Hippocampal formation (tissue), 2 donors: ENCODE data around the gene ASZ1.

Experiments used
- DNase-seq, 2 donors: peaks; one replicate each; lab custom pipeline; 2025; lab: John Stamatoyannopoulos, UW

The ASZ1 gene

GRCh38 chr7:117401293-117402002, 25.8 kb downstream of the ASZ1 start:
- no peak for DNase-seq

GRCh38 chr7:117399820-117400422, 27.4 kb downstream of the ASZ1 start:
- peak in 1 of 2 donors; percentile 13 for DNase-seq

DNA sequence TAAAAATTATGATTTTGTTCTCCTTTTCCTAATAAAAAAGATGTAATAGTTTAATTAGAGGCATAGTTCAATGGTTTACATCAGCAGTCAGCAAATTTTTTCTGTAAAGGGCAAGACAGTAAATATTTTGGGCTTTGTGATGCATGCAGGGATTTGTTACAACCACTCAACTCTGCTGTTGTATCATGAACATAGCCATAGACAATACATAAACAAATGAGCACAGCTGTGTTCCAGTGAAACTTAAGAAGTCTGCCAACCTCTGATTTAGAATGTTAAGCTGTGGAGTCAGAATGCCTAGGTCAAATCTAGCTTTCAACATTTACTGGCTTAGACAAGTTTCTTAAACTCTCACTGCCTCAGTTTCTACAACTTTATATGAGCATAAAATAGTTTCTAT, 31.6 kb downstream of the ASZ1 start:
- DNase-seq, result no peak

DNA sequence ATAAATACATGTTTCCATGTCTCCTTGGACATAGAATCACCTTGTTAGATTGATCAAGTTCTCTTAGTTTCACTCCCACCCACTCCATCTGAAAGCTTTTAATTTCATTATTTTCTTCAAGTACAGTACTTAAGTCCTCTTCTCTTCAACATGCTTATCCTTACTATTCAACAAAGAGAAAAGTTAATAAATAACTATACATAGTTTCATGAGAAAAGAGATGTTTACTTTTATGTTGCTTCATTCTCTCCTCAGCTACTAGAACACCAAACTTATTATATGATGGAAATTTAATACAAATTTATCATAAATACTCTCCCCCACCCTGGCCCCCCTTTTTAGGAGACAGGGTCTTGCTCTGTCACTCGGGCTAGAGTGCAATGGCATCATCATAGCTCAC, 33.5 kb downstream of the ASZ1 start:
- DNase-seq, result no peak

GRCh38 chr7:117389871-117390270, 37.4 kb downstream of the ASZ1 start:
- DNase-seq, result no peak

- DNase-seq, result no peak
Observed at GRCh38 chr7:117386110-117386706, 41.1 kb downstream of the ASZ1 start.

DNA sequence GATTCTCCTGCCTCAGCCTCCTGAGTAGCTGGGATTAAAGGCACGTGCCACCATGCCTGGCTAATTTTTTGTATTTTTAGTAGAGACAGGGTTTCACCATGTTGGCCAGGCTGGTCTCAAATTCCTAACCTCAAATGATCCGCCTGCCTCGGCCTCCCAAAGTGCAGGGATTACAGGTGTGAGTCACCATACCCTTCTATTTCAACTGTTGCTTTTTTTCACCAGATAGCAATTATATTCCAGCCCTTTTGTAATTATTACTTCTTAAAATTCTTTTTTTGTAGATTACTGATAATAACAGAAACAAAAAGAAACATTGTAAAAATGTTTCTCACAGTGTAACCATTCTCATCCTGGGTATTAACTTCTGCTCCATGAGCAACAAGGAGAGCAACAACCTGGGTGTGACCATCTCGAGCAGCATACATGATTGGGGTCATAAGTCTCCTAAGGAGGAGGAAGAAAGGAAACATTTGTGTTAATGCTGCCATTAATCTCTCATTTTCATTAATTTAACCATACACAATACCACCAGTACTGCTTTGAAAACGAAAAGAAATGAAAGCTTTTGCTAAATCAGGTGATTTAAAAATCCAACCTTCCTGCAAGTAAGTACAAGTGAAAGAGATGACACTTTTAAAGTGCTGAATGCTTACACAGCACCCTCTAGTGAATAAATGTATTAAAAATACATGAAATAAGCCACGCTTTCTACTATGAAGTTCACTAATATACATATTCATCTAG, 41.8 kb downstream of the ASZ1 start:
- DNase-seq, result peak in 1 of 2 donors; percentile 76

GRCh38 chr7:117384688-117385362, 42.5 kb downstream of the ASZ1 start:
- no peak for DNase-seq

DNA sequence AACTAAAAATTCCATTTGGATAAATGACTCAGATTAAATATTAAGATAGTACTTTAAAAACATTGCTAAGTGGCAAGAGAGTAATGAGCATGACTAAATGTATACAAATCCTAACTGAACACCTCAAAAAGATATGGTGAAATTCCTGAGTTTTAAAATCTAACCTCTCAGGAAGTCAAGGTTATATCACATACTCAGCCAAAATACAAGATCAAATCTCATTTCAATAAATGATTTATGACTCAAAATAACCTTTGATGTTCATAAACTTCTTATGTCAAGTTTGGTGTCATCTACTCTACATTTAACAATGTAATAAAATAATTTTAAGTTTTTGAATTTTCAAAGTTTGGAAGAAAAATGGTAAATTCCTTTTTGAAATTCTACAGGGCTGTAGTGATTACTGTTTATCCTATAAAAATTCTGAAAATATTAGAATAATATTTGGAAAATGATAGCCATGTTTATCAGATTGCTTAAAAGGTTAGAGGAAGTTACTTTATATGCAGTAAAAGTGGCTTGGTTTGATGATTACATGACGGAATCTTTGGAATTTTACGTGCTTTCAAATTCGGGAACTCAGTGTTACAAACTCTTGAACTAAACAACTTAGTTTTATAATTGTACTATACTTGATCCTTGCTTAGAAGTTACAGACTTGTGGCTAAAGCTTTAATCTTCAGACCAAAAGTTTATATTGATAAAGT, 43.7 kb downstream of the ASZ1 start:
- DNase-seq, result no peak

DNA sequence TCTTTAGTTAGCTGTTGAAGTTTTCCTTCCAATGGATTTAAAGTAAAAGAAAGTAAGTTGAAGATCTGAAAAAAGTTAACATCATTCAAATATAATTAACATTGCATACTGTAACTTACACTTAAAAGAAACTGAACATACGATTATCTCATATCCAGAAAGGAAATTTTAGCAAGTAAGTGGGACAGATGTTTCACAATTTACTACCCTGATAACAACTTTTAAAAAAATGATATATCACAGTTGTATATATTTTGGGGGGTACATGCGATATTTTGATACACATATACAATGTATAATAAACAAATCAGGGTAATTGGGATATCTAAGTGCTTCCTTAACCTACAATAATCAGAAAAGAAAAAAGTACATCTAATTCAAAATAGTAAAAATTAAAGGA, 44.2 kb downstream of the ASZ1 start:
- DNase-seq, result no peak

DNA sequence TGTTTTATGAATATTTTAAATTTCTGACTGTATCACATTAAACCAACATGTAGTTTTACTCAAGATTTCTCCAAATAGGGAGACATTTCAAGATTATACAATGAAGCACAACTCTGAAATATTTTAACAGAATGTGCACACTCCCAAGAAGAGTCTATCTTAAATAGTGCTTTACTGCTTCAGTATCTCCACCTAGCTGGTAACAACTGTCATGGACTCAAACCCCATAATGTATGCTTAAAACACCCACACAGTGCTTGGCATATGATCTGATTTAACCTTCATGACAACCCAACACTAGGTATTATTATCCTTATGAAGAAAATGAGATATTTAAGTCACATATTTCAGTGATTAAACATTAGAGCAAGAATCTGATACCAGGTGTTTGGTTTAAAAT, 45.9 kb downstream of the ASZ1 start:
- DNase-seq, result no peak

GRCh38 chr7:117375380-117375779, 51.9 kb downstream of the ASZ1 start:
- no peak for DNase-seq

- DNase-seq, result no peak
Observed at GRCh38 chr7:117372073-117372472, 55.2 kb downstream of the ASZ1 start.

DNA sequence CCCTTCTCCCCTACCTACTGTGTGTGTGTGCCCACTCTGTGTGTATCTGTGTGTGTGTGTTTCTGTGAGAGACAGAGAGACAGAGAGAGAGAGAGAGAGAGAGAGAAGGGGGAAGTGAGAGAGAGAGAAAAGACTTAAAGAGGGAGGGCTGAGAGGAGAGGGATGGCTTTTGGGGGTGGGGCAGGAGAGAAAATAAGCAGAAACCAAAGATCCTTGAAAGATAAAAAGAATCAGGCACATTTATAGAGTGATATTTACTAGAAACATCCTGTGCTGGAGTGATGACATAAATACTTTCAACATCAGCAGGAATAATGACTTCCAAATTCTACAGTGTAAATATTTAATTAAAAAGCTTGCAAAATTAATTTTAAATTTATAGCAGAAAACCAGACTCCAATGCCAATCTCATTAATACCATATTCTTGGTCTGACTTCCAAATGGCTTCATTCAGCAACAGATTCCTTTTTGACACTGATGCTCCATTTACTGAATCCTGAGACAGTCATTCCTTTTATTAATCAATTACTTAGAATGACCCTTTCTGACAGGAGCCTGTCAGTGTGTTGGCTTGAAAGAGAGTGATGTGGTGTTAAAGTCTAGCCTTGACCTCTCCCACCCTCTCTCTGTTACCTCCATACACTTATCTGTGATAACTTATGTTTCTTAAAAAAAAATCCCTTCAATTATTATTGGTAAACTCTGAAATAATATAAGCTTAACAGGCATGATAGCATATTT, 62.8 kb downstream of the ASZ1 start:
- no peak for DNase-seq

- DNase-seq, result no peak
Observed at GRCh38 chr7:117362294-117362888, 64.9 kb downstream of the ASZ1 start.

GRCh38 chr7:117350027-117350426, 77.3 kb downstream of the ASZ1 start:
- peak; percentile 4 to 80 for DNase-seq

DNA sequence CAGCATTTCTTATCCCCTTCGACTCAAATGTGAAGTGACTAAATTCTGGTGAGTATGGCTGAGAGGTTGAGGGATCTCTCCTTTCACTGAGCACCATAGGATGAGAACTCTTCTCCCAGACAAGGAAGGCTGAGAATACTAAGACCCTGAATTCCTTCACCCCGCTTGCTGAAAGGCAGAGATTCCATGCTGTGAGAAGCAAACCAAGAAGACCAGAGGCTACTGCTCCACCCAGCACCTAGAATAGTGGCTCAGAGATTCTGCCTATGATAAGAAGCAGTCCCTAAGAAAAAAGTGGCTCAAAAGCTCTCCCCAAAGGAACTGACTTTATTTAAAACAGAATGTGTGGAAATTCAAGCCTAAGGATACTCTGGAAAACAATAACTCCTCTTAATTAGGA, 77.7 kb downstream of the ASZ1 start:
- peak in 1 of 2 donors; percentile 4 for DNase-seq

- DNase-seq, result no peak
Observed at GRCh38 chr7:117347962-117348672, 79.2 kb downstream of the ASZ1 start.

- DNase-seq, result no peak
Observed at GRCh38 chr7:117347480-117347879, 79.8 kb downstream of the ASZ1 start.

DNA sequence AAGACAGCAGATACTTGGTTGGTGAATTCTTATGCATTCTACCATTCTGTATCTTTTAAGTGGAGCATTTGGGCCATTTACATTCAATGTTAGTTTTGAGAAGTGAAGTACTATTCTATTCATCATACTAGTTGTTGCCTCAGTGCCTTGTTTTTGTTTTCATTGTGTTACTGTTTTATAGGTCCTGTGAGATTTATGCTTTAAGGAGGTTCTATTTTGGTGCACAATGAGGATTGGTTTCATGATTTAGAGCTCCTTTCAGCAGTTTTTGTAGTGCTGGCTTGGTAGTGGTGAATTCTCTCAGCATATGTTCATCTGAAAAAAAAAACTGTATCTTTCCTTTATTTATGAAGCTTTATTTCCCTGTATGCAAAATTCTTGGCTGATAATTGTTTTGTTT, 81.1 kb downstream of the ASZ1 start:
- no peak for DNase-seq
